ENCODE measurements around the gene CCDC30.
"Not testable (repeated sequence)": the region's sequence is repeated elsewhere in the genome, so short reads cannot be mapped to it uniquely, and the experiment has no call there.

CCDC30 gene

DNA sequence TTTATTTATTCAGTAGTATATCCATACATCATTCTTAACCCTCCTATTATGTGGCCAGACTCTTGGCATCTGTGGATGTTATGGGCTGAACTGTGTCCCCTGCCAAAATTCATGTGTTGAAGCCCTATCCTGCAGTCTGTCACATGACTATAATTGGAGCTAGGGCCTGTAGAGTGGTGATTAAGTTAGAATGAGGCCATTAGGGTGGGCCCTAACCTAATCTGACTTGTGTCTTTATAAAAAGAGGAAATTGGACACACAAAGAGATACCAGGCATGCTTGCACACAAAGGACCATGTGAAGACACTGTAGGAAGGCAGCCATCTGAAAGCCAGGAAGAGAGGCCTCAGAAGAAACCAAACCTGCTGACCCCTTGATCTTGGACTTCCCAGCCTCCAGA lies 13.8 kb upstream of the CCDC30 start:
- in situ Hi-C loops (cut with MboI; ENCODE audit: low sequenced_read_pairs): no loop called here

DNA sequence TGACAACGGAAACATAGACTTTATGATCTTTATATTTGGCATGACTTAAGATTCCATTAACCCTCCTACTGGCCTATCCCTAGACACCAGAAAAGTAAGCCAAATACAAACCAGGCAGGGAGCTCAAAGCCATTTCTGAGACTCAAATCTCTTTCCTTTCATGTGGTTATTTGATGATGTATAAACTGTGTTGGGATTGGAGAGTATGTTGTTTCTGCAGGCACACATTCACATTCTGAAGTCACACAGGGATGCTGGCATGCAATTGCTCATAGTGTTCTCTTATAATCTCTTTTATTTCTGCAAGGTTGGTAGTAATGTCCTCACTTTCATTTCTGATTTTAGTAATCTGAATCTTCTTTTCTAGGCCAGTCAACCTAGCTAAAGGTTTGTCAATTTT lies 13.0 kb upstream of the CCDC30 start:
- in situ Hi-C loops (cut with MboI; ENCODE audit: low sequenced_read_pairs): no loop called here

DNA sequence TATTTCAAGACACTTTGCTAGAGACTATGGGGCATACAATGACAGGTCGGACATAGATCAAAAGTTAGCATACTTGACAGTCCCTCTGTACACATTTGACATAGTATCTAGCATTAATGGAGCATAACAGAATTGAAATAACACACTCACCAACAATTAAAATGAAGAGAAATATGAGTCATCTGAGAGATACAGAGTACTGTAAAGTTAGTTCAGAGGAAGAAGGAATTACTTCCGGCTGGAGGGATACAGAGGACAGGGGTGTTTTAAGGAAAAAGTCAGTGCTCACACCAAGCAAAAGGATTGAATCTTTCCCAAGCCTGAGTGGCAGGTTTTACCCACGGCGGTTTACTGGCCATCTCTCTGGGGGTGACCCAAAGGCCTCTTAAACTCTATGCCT lies 9.7 kb upstream of the CCDC30 start:
- in situ Hi-C loops (cut with MboI; ENCODE audit: low sequenced_read_pairs): no loop called here

DNA sequence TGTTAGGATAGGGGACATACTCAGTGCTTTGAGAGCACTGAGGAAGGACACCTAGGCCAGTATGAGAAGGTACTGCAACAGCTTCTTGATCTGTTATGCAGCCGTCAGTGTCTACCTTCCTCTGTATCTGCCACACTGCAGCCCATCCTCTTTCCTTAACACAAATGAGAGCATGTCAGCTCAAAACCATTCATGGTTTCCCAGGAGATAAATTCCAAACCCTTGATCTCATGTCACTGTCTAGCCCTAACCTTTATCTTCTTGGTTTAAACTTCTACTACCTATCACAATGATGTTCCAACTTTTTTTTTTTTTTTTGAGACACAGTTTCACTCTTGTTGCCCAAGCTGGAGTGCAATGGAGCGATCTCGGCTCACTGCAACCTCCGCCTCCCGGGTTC lies 8.7 kb upstream of the CCDC30 start:
- in situ Hi-C loops (cut with MboI; ENCODE audit: low sequenced_read_pairs): no loop called here

DNA sequence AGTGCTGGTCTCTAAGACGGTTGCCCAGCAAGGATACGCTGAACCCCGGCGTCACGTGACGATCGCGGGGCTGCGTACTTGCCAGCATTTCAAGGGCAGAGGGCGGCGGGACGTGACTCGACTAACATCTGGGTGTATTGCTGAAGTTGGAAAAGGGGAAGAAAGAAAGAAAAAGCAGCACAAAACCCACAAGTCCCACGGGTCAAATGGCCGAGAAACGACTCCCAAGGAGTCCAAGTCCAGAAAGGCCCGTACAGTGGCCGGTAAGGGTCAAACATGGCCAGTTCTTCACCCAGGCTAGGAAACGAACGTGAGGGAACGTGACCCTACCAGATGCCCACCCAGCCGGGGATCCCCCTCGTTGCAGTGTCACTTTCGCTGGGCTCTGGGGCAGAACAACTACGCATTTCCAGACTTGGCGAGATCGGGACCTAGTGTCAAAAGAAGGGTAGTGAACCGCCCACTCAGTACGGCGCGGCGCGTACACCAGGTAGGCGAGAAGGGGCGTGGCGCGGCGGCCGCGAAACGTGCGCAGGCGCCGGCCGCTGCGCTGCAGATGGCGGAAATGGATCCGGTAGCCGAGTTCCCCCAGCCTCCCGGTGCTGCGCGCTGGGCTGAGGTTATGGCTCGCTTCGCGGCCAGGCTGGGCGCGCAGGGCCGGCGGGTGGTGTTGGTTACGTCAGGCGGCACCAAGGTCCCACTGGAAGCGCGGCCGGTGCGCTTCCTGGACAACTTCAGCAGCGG lies 6.9 kb upstream of the CCDC30 start, which contains the start of the genes PPCS and ZMYND12:
TSS of gene PPCS (plus strand) at position 534 of the 744 bp plus-strand sequence. CDS start at position 557, 23 bp downstream.
TSS of gene ZMYND12 (minus strand) at position 13 of the 744 bp plus-strand sequence. CDS start 25 bp downstream, outside the sequence.
- in situ Hi-C loops (cut with MboI; ENCODE audit: low sequenced_read_pairs): no loop called here

DNA sequence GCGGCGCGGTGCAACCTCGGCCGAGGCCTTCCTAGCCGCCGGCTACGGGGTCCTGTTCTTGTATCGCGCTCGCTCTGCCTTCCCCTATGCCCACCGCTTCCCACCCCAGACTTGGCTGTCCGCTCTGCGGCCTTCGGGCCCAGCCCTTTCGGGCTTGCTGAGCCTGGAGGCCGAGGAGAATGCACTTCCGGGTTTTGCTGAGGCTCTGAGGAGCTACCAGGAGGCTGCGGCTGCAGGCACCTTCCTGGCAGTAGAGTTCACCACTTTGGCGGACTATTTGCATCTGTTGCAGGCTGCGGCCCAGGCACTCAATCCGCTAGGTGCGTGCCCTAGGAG lies 6.4 kb upstream of the CCDC30 start:
- in situ Hi-C loops (cut with MboI; ENCODE audit: low sequenced_read_pairs): no loop called here

DNA sequence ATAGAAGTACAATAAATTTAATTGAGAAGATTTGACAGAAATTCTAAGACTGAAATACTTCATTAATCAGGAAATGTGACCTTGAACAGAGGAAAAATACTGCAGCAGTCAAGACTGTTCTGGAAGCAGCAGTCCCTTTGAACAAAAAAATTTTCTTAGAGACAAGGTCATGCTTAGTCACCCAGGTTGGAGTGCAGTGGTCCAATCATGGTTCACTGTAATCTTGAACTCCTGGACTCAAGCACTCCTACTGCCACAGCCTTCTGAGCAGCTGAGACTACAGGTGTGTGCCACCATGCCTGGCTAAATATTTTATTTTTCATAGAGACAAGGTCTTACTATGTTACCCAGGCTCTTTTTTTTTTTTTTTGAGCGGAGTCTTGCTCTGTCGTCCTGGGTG lies 1.9 kb upstream of the CCDC30 start:
- in situ Hi-C loops (cut with MboI; ENCODE audit: low sequenced_read_pairs): no loop called here

DNA sequence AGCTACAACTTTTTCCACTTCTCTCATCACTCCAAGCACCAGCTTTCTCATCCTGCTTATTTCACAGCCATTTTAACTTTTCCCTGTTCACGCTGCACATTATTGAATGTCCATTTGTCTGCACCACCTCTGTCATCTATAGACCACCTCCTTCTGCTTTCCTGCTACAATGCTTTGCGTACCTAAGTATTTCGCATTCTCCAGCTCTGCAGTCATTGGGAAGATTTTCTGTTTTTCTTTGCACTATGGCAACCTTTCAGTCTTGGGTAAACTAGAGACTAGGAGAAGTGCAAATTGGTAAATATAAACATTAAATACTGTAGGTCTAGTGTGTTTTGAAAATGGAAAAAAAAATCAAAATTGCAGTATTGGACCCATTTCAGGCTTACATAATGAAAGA lies 835 bp downstream of the CCDC30 start:
- in situ Hi-C loops (cut with MboI; ENCODE audit: low sequenced_read_pairs): no loop called here

DNA sequence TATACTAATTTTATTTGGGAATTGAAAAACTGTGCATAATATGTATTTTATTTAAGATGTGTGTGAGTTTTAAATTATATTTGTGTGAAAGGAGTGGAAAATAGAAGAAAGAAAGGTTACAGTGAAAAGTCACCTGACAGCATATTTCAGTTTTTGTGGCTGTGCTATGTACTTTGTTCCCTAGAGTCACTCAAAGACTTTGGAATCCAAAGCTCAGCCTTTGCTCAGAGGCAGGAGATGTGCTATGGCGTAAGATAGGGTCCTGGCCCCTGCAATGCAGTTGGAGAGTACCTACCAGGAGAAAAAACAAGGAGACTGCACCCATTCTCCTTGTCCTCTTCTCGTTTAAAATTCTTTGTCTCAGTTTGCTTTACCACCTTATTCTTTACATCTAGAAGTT lies 2.9 kb downstream of the CCDC30 start:
- in situ Hi-C loops (cut with MboI; ENCODE audit: low sequenced_read_pairs): no loop called here

DNA sequence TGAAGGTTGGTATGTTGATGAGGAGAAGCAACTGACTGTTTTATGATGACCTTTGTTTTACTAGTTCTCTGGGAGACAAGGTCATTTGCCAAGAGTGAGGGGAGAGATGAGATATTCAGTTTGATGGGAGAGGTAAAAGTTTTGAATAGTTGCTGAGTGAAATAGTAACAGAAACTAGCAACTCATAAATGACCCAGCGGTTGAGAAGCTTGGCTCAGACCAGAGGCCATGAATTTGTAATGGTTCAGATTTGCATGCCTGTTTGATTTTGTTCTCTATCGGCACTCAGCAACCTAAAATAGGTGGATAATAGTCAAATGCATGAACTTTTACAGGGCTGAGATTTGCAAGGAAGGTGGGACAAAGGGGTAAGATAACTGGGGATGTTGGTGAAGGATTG lies 6.6 kb downstream of the CCDC30 start:
- in situ Hi-C loops (cut with MboI; ENCODE audit: low sequenced_read_pairs): no loop called here

DNA sequence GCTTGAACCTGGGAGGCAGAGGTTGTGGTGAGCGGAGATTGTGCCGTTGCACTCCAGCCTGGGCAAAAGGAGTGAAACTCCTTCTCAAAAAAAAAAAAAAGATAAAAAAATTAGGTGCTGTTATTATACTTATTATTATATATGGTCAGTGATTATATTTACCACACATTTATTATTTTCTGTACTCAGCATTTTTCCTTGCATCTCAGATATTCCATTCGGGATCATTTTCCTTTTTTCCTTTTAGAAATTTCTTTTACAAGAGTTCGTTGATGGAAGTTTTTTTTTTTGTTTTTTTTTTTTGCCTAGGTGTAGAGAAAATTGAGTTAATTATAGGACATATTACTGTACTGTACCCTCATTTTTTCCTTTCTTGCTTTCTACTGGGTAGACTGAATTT lies 13.5 kb downstream of the CCDC30 start:
- in situ Hi-C loops (cut with MboI; ENCODE audit: low sequenced_read_pairs): no loop called here

DNA sequence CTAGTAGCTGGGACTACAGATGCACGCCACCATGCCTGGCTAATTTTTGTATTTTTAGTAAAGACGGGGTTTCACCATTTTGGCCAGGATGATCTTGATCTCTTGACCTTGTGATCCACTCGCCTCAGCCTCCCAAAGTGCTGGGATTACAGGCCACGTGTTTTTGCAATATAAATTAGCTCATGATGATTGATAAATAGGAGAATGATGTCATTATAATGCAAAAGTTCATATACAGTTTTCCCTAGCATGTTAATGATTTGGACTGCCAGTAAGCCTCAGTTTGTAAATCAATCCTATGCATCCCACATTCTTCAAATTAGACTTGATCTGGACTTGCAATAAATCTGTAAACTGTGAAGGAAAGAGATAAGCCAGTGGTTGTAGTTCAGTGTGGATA lies 14.3 kb downstream of the CCDC30 start:
- in situ Hi-C loops (cut with MboI; ENCODE audit: low sequenced_read_pairs): not testable (repeated sequence)

DNA sequence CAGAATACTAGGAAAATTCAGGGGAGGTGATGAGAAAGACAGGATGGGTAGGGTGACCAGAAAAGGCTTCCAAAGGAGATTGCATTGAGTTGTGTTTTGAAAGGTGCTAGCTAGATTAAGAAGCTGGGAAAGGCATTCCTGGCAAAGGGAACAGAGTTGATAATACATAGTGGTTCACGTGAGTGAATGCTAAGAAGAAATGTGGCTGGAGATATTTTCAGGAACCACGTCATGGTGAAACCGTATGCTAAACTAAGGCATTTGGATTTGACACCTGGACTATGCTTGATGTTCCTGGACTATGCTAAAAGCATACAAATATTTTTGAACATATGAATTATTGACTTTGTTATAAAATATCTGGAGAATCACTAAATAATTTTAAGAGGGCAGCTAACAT lies 14.7 kb downstream of the CCDC30 start:
- in situ Hi-C loops (cut with MboI; ENCODE audit: low sequenced_read_pairs): no loop called here

DNA sequence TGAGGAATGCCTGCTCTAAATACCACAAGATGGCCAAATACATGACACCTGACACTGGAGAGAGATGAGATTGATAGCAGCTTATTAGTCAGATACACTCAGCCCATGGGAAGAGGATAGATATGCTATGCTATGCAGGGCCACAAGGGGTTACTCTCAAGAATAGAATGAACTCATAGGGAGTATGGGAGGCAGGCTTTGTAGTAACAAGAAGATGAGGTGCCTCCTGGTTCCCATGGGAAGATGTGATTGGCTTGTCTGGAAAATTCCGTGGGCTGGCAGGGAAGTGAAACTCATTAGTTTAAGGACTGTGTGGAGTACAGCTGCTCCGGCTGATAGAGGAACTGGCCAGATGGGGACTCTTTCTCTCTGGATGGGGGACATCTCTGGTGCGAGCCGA lies 16.5 kb downstream of the CCDC30 start:
- in situ Hi-C loops (cut with MboI; ENCODE audit: low sequenced_read_pairs): loop anchor here (10.0 kb wide), 1 partner anchor 55 kb away; no protein-coding TSS in a partner anchor

DNA sequence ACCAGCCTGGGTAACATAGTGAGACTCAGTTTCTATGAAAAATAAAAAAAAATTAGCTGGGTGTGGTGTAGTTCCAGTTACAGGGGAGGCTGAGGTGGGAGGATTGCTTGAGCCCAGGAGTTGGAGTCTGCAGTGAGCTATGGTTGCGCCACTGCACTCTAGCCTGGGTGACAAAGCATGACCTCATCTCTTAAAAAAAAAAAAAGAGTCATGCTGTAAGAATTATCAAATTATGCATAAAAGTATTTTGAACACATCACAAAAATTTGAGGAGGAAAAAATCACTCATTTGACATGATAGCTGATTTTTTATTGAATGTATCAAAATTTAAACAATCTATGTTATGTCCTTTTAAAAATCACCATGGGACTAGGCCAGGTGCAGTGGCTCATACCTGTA lies 17.8 kb downstream of the CCDC30 start:
- in situ Hi-C loops (cut with MboI; ENCODE audit: low sequenced_read_pairs): loop anchor here (10.0 kb wide), 1 partner anchor 56 kb away; no protein-coding TSS in a partner anchor

DNA sequence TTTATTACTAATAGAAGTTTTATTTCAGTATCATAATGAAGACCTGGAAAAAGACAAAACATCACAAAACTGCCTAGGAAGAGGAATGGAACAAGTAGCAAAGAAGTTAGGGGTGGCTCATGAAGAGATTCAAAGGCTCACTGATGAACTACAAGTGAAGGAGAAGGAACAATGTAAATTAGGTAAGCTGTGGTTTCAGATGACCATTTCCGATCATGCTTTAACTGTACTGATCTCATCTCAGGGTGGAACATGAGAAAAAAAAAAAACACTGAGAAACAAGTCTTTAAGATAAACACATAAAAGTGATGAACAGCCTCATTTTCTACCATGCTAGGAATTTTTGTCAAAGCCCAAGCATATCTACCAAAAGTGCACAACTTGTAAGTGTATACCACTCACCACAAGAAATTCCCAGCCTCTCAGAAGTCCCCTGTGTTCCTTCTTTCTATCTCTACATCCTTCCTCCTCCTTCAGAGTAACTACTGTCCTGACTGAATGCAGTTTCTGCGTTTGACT lies 19.6 kb downstream of the CCDC30 start:
- in situ Hi-C loops (cut with MboI; ENCODE audit: low sequenced_read_pairs): loop anchor here (10.0 kb wide), 1 partner anchor 58 kb away; no protein-coding TSS in a partner anchor

DNA sequence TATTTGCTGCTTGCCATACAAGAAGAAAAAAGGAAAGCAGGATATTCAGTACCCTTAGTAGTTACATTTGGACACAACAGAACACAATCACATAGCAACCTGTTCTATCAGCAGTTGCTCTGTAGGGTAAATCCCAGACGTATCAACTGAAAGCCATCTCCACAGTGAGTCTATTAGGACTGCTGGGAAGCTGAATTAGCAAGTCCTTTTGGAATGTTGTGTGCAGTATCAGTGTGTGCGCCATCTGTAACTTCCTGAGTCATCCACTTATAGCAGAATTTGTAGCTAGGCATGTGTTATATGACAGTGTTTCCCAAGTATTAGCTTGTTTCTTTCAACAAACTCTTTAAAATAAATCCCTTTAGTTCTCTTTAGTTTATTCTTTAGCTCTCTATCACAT lies 21.3 kb downstream of the CCDC30 start:
- in situ Hi-C loops (cut with MboI; ENCODE audit: low sequenced_read_pairs): loop anchor here (10.0 kb wide), 1 partner anchor 60 kb away; no protein-coding TSS in a partner anchor

DNA sequence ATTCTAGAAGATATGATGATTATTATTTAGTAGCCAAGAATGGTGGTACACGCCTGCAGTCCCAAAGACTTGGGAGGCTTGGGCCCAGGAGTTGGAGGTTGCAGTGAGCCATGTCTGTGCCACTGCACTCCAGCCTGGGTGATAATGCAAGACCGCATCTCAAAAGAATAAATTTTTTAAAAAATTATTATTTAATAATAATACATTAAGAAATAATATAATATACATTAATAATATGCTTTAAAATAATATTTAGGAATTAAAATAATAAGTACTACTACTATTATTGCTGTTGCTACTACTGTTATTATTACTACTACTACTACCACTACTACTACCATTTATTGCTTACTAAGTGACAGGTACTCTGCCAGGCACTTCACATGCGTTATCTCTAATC lies 27.2 kb downstream of the CCDC30 start:
- in situ Hi-C loops (cut with MboI; ENCODE audit: low sequenced_read_pairs): no loop called here

DNA sequence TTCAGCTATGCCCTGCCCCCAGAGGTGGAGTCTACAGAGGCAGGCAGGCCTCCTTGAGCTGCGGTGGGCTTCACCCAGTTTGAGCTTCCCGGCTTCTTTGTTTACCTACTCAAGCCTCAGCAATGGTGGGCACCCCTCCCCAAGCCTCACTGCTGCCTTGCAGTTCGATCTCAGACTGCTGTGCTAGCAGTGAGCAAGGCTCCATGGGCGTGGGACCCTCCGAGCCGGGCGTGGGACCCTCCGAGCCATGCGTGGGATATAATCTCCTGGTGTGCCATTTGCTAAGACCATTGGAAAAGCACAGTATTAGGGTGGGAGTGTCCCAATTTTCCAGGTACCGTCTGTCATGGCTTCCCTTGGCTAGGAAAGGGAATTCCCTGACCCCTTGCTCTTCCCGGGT lies 38.9 kb downstream of the CCDC30 start:
- in situ Hi-C loops (cut with MboI; ENCODE audit: low sequenced_read_pairs): loop anchor here (25.0 kb wide), 1 partner anchor 585 kb away; no protein-coding TSS in a partner anchor

DNA sequence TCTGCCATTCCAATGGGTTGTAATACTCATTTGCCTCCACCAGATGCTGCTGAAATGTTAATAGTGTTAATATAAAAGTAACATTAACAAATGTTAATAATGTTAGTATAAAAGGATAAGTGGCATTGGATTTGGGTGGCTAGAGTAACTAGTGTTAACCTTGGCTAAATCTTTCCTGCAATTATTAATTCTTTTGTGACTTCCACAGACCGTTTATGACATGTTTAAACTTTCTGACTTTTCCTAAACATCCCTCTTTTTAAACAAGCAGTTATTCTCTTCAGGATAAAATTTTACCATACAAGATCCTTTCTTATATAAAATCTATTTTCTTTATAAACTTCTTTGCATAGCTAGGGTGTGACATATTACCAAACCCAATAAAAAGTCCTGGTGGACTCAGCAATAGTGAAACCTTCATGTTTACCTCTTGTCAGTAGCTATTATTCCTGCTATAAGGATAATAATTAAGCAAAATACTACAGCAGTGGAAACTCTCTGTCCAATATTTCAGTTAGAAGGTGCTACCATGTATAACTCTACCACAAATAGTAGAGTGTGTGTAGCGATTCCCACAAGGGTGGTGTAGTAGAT lies 41.5 kb downstream of the CCDC30 start:
- in situ Hi-C loops (cut with MboI; ENCODE audit: low sequenced_read_pairs): loop anchor here (25.0 kb wide), 1 partner anchor 583 kb away; no protein-coding TSS in a partner anchor

DNA sequence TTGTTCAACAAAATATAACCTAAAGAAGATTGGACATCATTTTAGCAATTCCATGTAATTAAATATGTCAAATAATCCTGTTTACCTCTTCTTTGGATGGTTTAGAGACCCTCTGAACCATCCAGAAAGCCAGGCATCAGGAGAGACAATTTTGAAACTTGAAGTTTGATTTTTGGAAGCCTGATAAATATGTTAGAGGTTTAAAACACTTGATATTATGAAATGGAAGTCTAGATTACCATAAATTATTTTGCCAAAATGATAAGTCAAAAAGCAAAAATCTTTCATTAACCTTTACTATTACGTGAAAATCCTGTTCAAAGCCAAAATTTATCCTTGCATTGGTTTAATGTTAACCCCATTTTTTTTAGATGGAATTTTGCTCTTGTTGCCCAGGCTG lies 43.5 kb downstream of the CCDC30 start:
- in situ Hi-C loops (cut with MboI; ENCODE audit: low sequenced_read_pairs): loop anchor here (25.0 kb wide), 1 partner anchor 581 kb away; no protein-coding TSS in a partner anchor

Measured in HL-60/S4 (cell line).